ENCODE data around the gene CAMSAP1.

CAMSAP1 gene

DNA sequence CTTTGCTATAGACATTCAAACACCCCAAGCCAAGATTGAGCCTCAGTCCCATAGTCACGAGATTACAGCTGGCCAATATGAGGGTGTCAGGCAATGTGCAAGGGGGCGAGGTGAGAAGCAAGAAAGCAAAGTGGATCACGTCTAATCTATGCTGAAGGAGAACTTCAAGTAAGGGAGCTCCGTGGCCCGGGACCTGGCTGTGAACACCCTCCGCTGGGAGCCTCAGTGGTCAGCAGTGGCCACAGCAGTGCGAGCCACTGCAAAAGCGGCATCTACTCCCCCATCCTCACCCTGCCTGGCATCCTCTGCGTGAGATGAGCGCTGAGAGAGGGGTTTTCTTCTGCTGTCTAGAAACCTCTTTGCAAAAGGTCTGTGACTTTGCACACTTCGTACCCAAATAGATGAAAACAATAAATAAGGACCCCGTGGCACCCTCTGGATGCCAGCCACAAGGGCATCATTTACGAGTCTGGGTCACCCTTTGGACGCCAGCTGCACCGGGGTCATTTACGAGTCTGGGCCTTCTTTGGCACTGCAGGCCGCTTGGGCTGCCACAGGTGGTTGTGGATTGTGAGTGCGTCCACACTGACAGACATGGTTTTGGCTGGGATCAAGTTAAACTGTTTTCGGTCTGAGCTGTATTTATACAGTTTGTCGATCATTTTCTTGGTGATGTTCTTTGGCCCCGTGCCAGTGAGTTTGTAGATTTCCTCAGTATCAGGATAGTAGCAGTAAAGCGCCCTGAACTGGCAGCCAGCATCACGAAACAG, 96.4 kb downstream of the CAMSAP1 start:
- no peak for TF ChIP-seq CREB5 (CRISPR knock-in tag; IDR thresholded peaks at IDR 0.05; ENCODE audit: low read depth)
- TF ChIP-seq, protein P1, sequence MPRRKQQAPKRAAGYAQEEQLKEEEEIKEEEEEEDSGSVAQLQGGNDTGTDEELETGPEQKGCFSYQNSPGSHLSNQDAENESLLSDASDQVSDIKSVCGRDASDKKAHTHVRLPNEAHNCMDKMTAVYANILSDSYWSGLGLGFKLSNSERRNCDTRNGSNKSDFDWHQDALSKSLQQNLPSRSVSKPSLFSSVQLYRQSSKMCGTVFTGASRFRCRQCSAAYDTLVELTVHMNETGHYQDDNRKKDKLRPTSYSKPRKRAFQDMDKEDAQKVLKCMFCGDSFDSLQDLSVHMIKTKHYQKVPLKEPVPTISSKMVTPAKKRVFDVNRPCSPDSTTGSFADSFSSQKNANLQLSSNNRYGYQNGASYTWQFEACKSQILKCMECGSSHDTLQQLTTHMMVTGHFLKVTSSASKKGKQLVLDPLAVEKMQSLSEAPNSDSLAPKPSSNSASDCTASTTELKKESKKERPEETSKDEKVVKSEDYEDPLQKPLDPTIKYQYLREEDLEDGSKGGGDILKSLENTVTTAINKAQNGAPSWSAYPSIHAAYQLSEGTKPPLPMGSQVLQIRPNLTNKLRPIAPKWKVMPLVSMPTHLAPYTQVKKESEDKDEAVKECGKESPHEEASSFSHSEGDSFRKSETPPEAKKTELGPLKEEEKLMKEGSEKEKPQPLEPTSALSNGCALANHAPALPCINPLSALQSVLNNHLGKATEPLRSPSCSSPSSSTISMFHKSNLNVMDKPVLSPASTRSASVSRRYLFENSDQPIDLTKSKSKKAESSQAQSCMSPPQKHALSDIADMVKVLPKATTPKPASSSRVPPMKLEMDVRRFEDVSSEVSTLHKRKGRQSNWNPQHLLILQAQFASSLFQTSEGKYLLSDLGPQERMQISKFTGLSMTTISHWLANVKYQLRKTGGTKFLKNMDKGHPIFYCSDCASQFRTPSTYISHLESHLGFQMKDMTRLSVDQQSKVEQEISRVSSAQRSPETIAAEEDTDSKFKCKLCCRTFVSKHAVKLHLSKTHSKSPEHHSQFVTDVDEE (CRISPR knock-in tag; IDR thresholded peaks at IDR 0.05) = no peak
- no peak for TF ChIP-seq ZFP3 (CRISPR knock-in tag; IDR thresholded peaks at IDR 0.05)
- TF ChIP-seq ISL1 (CRISPR knock-in tag; IDR thresholded peaks at IDR 0.05) = no peak
- no peak for TF ChIP-seq ZFP30 (CRISPR knock-in tag; IDR thresholded peaks at IDR 0.05)
- TF ChIP-seq BACH2 (CRISPR knock-in tag; IDR thresholded peaks at IDR 0.05; ENCODE audit: borderline replicate concordance) = no peak
- TF ChIP-seq TOX (CRISPR knock-in tag; IDR thresholded peaks at IDR 0.05; ENCODE audit: borderline replicate concordance) = no peak
- no peak for TF ChIP-seq ZNF8 (CRISPR knock-in tag; IDR thresholded peaks at IDR 0.05)
- TF ChIP-seq GLIS3 (CRISPR knock-in tag; IDR thresholded peaks at IDR 0.05) = no peak
- no peak for TF ChIP-seq SNAI2 (CRISPR knock-in tag; IDR thresholded peaks at IDR 0.05)
- no peak for TF ChIP-seq ARNTL (CRISPR knock-in tag; IDR thresholded peaks at IDR 0.05; ENCODE audit: borderline replicate concordance, low read depth)
- TF ChIP-seq PPARA (CRISPR knock-in tag; IDR thresholded peaks at IDR 0.05; ENCODE audit: borderline replicate concordance) = no peak
- TF ChIP-seq TCF4 (CRISPR knock-in tag; IDR thresholded peaks at IDR 0.05; ENCODE audit: borderline replicate concordance) = no peak
- no peak for TF ChIP-seq ZNF565 (CRISPR knock-in tag; conservative IDR thresholded peaks at IDR 0.05; ENCODE audit: low read depth)
- TF ChIP-seq, protein P2, sequence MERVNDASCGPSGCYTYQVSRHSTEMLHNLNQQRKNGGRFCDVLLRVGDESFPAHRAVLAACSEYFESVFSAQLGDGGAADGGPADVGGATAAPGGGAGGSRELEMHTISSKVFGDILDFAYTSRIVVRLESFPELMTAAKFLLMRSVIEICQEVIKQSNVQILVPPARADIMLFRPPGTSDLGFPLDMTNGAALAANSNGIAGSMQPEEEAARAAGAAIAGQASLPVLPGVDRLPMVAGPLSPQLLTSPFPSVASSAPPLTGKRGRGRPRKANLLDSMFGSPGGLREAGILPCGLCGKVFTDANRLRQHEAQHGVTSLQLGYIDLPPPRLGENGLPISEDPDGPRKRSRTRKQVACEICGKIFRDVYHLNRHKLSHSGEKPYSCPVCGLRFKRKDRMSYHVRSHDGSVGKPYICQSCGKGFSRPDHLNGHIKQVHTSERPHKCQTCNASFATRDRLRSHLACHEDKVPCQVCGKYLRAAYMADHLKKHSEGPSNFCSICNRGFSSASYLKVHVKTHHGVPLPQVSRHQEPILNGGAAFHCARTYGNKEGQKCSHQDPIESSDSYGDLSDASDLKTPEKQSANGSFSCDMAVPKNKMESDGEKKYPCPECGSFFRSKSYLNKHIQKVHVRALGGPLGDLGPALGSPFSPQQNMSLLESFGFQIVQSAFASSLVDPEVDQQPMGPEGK (CRISPR knock-in tag; IDR thresholded peaks at IDR 0.05; ENCODE audit: borderline replicate concordance) = no peak
- no peak for ATAC-seq

DNA sequence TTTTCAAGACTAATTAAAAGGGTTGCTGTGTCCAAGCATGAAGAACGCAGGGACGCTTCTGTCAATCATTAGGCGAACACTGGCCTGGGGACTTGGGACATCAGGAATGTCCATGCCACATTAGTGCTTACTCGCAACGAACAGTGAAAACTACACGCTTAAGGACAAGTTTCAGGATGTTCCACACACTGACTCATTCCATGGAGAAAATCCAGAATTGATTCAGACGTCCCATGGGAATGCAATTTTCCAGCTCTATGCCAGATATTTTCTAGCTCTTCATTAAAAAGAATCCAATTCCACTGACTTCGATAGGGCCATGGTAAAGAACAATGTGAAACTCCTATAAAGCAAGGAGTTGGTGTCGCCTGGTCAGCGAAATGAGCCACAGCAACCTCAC, 98.2 kb downstream of the CAMSAP1 start:
- TF ChIP-seq ZC3H10 (CRISPR knock-in tag; IDR thresholded peaks at IDR 0.05) = no peak
- TF ChIP-seq OSR1 (CRISPR knock-in tag; IDR thresholded peaks at IDR 0.05) = no peak
- TF ChIP-seq POU6F1 (CRISPR knock-in tag; IDR thresholded peaks at IDR 0.05; ENCODE audit: borderline replicate concordance, low read depth) = no peak
- no peak for TF ChIP-seq ZNF70 (CRISPR knock-in tag; IDR thresholded peaks at IDR 0.05)
- TF ChIP-seq PPARA (CRISPR knock-in tag; IDR thresholded peaks at IDR 0.05; ENCODE audit: borderline replicate concordance) = no peak
- no peak for TF ChIP-seq ARNTL (CRISPR knock-in tag; IDR thresholded peaks at IDR 0.05; ENCODE audit: borderline replicate concordance, low read depth)
- no peak for TF ChIP-seq SNAI2 (CRISPR knock-in tag; IDR thresholded peaks at IDR 0.05)
- TF ChIP-seq, protein P1 (CRISPR knock-in tag; IDR thresholded peaks at IDR 0.05) = no peak
- no peak for TF ChIP-seq TCF4 (CRISPR knock-in tag; IDR thresholded peaks at IDR 0.05; ENCODE audit: borderline replicate concordance)
- no peak for TF ChIP-seq TOX (CRISPR knock-in tag; IDR thresholded peaks at IDR 0.05; ENCODE audit: borderline replicate concordance)
- no peak for TF ChIP-seq ZFP30 (CRISPR knock-in tag; IDR thresholded peaks at IDR 0.05)
- TF ChIP-seq ZNF565 (CRISPR knock-in tag; conservative IDR thresholded peaks at IDR 0.05; ENCODE audit: low read depth) = no peak
- TF ChIP-seq GLIS3 (CRISPR knock-in tag; IDR thresholded peaks at IDR 0.05) = no peak
- TF ChIP-seq BACH2 (CRISPR knock-in tag; IDR thresholded peaks at IDR 0.05; ENCODE audit: borderline replicate concordance) = no peak
- no peak for TF ChIP-seq ZFP3 (CRISPR knock-in tag; IDR thresholded peaks at IDR 0.05)
- TF ChIP-seq, protein P2 (CRISPR knock-in tag; IDR thresholded peaks at IDR 0.05; ENCODE audit: borderline replicate concordance) = no peak
- TF ChIP-seq ZNF8 (CRISPR knock-in tag; IDR thresholded peaks at IDR 0.05) = no peak
- no peak for TF ChIP-seq CSDC2 (CRISPR knock-in tag; IDR thresholded peaks at IDR 0.05)
- TF ChIP-seq CSRNP3 (CRISPR knock-in tag; IDR thresholded peaks at IDR 0.05) = no peak
- ATAC-seq = no peak

Data from SK-N-SH treated with all-trans-retinoic acid at 6 μM for 48 hours (cell line).